Measurements from ENCODE around the gene SLC15A4.

- no peak for TF ChIP-seq CTCF (conservative IDR thresholded peaks at IDR 0.05 in 1 of 2, IDR thresholded peaks at IDR 0.05 in 1 of 2; ENCODE audit: low read depth in 1 of 2, low read length in 2 of 2)
- no peak for TF ChIP-seq EZH2 (IDR thresholded peaks at IDR 0.05; ENCODE audit: low read length, missing control alignments)
Observed at GRCh38 chr12:128786741-128787391, 36.9 kb downstream of the SLC15A4 start.

Measured in fibroblast of lung (primary cell).